ENCODE results near the gene ARHGAP45.
"Not testable (repeated sequence)": the region's sequence is repeated elsewhere in the genome, so short reads cannot be mapped to it uniquely, and the experiment has no call there.

Gene ARHGAP45

GRCh38 chr19:1066748-1067340, at the start of gene ARHGAP45:
ARHGAP45 (plus strand) TSS chr19:1067167; CDS start chr19:1067406, 239 bp downstream.
- DNase-seq = no peak

GRCh38 chr19:1017906-1018305, 49.1 kb upstream of the ARHGAP45 start:
- DNase-seq = no peak

- no peak for DNase-seq
Observed at GRCh38 chr19:1018393-1018792, 48.6 kb upstream of the ARHGAP45 start.

GRCh38 chr19:1018932-1019615, 47.9 kb upstream of the ARHGAP45 start:
- no peak for DNase-seq

- no peak for DNase-seq
Observed at GRCh38 chr19:1019616-1019961, 47.4 kb upstream of the ARHGAP45 start.

- no peak for DNase-seq
Observed at GRCh38 chr19:1019980-1020867, 46.7 kb upstream of the ARHGAP45 start.

- peak; percentile 98 for DNase-seq
Observed at GRCh38 chr19:1020868-1021425, 46.0 kb upstream of the ARHGAP45 start, which contains the start of gene TMEM259. TMEM259 (minus strand) TSS chr19:1021123; CDS start chr19:1020996, 127 bp downstream.

- DNase-seq = not testable (repeated sequence)
Observed at GRCh38 chr19:1023883-1024188, 43.1 kb upstream of the ARHGAP45 start.

GRCh38 chr19:1025080-1025479, 41.9 kb upstream of the ARHGAP45 start:
- not testable (repeated sequence) for DNase-seq

- DNase-seq = no peak
Observed at GRCh38 chr19:1025960-1026782, 40.8 kb upstream of the ARHGAP45 start, which contains the start of gene CNN2. CNN2 (plus strand) TSS chr19:1026608; CDS start chr19:1026662, 54 bp downstream.

- DNase-seq = no peak
Observed at GRCh38 chr19:1026783-1027649, 40.0 kb upstream of the ARHGAP45 start.

GRCh38 chr19:1027650-1028061, 39.3 kb upstream of the ARHGAP45 start:
- no peak for DNase-seq

- no peak for DNase-seq
Observed at GRCh38 chr19:1028062-1028926, 38.7 kb upstream of the ARHGAP45 start.

- DNase-seq = no peak
Observed at GRCh38 chr19:1032264-1032867, 34.6 kb upstream of the ARHGAP45 start.

- DNase-seq = peak; percentile 17
Observed at GRCh38 chr19:1035998-1036621, 30.9 kb upstream of the ARHGAP45 start.

- no peak for DNase-seq
Observed at GRCh38 chr19:1037621-1038064, 29.3 kb upstream of the ARHGAP45 start.

- no peak for DNase-seq
Observed at GRCh38 chr19:1038978-1039645, 27.9 kb upstream of the ARHGAP45 start.

GRCh38 chr19:1039646-1040475, 27.1 kb upstream of the ARHGAP45 start, which contains the start of gene ABCA7:
ABCA7 (plus strand) TSS chr19:1040107; CDS start chr19:1041362, 1,255 bp downstream.
- peak; percentile 97 for DNase-seq
